ENCODE data around the gene HSCB.
"Not testable (repeated sequence)": the region's sequence is repeated elsewhere in the genome, so short reads cannot be mapped to it uniquely, and the experiment has no call there.

HSCB gene

GRCh38 chr22:28792491-28793383, 50.9 kb downstream of the HSCB start:
- DNase-seq: no peak

GRCh38 chr22:28793976-28794584, 52.2 kb downstream of the HSCB start:
- no peak for DNase-seq

DNA sequence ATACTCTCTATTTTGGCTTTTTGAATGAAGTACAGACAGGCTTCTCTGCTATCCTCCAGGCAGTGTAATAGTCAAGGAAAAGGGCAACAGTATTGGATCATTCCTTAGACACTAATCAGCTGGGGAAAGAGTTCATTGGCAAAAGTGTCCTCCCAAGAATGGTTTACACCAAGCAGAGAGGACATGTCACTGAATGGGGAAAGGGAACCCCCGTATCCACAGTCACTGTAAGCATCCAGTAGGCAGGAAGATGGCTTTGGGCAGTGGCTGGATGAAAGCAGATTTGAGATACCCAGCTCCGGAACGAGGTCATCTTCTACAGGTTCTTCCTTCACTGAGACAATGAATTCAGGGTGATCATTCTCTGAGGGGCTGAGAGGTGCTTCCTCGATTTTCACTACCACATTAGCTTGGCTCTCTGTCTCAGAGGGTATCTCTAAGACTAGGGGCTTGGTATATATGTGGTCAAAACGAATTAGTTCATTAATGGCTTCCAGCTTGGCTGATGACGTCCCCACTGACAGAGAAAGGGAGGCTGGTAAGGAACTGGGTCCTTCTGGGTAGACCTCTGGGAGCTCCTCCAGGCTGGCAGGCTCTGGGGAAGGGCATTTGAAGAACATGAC, 53.3 kb downstream of the HSCB start:
- no peak for DNase-seq

DNA sequence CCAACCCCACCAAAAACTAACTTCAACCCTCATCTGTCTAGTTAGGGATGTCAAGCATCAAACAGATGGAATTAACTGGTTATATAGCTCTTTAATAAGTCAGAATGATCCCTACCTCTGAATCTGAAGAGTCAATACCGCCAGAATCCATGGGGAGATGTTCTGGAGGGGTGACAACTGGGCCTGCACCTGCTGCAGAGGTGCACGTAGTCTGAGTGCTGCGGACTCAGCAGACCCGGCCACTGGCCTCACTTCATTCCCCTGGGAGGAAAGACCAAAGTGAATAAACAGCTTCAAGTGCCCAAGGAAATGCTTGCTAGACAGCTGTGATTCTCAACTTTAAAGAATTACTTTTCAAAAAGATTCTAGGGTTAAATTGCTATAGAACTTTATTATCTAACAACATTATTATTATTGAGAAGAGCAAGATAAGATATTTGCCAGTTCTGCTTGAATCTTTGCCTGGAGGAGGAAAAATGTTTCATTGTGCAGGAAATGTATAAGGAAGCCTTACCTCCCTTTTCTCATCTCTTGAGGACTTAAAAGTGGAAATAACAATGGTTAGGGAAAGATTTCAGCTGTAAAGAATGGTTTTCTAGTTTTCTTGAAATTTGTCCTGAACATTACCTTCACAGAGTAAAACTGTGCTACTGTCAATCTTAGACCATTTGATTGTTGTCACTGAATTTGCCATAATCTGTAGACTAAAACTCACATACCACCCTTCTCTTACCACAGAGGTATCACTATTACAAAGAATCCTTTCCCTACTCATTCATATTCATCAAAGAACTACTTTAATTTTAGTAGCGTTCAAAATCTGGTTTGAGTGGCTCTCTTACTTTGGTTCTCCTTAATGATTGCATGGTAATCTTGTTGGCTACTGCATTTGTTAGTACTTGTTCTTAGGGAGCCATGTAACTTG, 54.4 kb downstream of the HSCB start:
- no peak for DNase-seq

DNA sequence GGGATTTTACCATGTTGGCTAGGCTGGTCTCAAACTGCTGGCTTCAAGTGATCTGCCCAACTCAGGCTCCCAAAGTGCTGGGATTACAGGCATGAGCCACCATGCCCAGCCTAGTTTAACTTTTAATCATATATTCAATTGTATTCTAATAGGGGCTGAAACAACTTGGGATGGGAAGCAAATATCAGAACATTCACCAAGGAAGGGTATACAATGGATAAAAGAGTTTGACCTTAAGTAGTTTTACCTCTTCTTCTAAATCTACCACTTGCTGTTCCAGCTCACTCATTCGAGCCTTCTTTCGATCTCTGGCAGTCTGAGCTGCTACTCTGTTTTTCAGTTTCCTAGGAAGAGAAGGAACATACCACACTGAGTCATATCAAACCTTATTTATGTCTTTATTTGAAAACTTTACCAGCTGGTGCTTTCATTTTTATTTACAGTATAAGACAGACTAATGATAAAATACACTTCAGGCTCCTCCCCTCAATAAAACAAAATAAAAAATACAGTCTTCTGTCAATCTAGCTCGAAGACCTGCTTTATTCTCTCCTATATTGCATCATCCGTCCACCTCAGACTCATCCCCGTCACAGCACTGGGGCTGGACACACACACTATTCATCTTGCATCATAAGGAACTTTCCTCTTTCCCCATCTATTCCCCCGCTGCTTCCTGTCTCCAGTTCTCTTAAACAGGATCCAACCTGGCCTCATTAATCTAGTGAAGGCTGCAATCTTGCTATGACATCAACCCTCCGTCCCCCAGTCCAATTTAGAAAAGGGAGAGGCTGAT, 57.2 kb downstream of the HSCB start:
- DNase-seq: peak in 1 of 2 experiments; percentile 42

- DNase-seq: peak in 1 of 2 experiments; percentile 48
These were observed 57.9 kb downstream of the HSCB start for GRCh38 chr22:28799606-28800307.

GRCh38 chr22:28800308-28801041, 58.6 kb downstream of the HSCB start, which contains the start of gene XBP1:
TSS of gene XBP1 (minus strand) at chr22:28800569.
- DNase-seq: peak; percentile 63 to 92

GRCh38 chr22:28801845-28802594, 60.2 kb downstream of the HSCB start:
- peak in 1 of 2 experiments; percentile 10 for DNase-seq

GRCh38 chr22:28802595-28803123, 60.8 kb downstream of the HSCB start:
- peak in 1 of 2 experiments; percentile 7 for DNase-seq

DNA sequence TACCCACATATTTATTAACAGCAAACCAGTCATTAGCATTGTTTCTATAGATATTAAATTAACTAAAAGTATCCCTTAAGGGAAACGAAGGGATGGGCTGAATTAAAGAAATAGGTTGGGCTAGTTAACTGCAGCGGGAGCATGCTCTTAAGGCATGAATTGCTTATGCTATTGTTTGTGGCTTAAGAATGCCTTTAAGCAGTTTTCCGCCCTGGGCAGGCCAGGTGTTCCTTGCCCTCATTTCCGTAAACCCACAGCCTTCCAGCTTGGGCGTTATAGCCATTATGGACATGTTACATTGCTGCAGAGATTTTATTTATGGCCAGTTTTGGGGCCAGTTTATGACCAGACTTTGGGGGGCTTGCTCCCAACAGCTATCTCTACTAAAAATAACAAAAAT, 63.6 kb downstream of the HSCB start:
- DNase-seq: not testable (repeated sequence)
